ENCODE data around the gene CSDE1.
A peak's percentile ranks its signal among the peaks of the same experiment; 100 is the strongest.

Gene CSDE1

GRCh38 chr1:114669562-114670082, 88.2 kb downstream of the CSDE1 start, which contains the start of gene DENND2C:
TSS of gene DENND2C (minus strand) at chr1:114670049. CDS start at chr1:114625984, 44,065 bp downstream.
- no peak for DNase-seq (ENCODE audit: extremely low spot score, insufficient read length, low read depth)
- FAIRE-seq, result no peak

DNA sequence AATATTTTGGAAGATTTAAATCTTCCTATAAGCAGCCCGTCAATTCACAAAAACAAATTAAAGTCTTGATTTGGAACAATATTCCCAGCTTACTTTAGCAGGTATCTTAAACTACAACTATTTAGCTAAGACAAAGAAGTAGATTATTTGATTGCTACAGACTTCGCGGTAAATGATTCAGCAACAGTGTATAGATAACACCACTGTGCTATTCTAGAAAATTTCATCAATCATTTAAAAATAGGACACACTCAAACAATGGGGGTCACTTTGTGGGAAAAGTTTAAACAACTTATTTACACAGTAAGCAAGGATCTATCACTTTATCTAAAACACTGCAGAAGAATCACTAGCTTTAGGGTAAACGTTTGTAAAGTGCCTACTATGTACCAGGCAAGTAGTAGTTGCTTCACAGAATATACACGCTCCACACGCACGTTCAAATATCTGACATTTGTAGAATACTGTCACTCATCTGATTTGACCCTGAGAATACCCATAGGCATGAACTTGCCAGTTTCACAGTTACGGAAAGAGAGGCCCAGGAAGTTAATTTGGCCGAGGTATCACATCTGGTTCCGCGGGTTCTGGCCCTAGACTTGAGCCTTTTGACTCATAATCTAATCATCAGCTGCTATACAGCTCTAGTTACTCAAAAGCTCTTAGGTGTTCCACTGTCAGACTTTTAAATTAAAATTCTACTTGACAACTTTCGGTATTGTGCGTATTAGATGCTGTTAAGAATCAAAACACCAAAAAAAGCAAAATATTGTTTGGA, 88.8 kb downstream of the CSDE1 start:
- peak; percentile 12 for FAIRE-seq
- DNase-seq (ENCODE audit: extremely low spot score, insufficient read length, low read depth), result no peak

GRCh38 chr1:114668373-114668772, 89.4 kb downstream of the CSDE1 start:
- no peak for DNase-seq (ENCODE audit: extremely low spot score, insufficient read length, low read depth)
- no peak for FAIRE-seq

GRCh38 chr1:114666954-114667353, 90.8 kb downstream of the CSDE1 start:
- no peak for DNase-seq (ENCODE audit: extremely low spot score, insufficient read length, low read depth)
- no peak for FAIRE-seq

All from GM18507 (cell line).